NK-92 treated with Interleukin-12 subunit alpha and Interleukin-12 subunit beta, amount 100 ng/mL, for 24 hours (cell line): ENCODE data around the gene ACBD3.
"Not testable (repeated sequence)": the region's sequence is repeated elsewhere in the genome, so short reads cannot be mapped to it uniquely, and the experiment has no call there.

Source experiments
- DNase-seq: peaks from one replicate; lab custom pipeline; 2025; lab: John Stamatoyannopoulos, UW

Gene ACBD3

DNA sequence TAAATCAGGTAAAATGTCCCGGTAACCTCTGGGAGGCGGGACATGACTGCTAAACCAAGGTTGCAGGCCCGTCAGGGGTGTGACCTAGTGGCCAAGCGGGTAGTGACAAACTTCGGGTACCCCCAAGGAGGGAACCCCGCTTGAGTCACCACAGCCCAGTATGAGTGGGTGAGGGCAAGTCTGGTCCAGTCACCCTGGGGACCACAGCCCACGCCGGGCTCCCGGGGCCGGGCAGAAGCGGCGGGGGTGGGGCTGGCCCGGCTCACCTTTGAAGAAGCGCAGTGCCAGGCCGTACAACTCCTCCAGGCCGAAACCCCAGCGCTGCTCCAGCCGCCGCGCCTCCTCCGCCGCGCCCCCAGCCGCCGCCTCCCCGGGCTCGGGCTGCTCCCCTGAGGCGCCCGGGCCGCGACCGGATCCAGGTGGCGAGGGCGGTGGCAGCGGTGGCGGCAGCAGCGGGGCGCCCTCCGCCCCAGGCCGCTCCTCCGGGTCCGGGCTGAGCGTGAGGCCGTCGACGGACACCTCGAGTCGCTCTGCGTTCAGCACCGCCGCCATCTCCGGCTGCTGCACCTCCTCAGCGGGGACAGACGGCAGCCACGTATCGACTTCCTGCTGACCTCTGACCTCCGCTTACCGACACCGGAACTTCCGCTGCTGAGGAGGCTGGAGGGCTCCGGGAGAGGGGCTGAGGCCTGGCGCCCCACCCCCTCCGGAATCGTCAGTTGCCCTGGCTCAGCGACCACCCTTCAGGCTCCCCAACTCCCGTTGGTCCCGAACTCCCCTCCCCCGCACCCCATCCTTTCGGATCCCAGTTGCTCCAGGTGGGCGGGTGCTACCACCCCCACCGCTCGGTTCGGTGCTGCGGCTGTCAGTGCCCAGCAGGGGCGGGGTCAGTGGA lies at the start of gene ACBD3:
TSS of gene ACBD3 (minus strand) at position 618 of the 895 bp plus-strand sequence. CDS start at position 552, 66 bp downstream.
- DNase-seq = peak; percentile 78

DNA sequence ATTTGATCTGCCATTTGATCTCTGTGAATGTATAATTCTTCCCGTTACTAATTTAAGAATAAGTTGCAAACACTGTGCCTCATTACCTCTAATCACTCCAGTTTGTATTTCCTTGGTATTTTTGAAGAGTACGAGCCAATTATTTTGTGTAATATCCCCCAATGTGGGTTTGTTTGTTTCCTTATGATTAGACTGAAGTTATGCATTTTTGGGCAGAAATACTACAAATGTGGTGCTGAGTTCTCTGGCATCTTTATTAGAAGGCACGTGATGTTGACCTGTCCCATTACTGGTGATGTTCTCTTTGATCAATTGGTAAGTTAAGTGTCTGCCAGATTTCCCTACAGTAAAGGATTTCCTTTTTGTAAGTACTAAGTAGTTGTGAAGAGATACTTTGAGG lies 47.3 kb upstream of the ACBD3 start:
- no peak for DNase-seq

DNA sequence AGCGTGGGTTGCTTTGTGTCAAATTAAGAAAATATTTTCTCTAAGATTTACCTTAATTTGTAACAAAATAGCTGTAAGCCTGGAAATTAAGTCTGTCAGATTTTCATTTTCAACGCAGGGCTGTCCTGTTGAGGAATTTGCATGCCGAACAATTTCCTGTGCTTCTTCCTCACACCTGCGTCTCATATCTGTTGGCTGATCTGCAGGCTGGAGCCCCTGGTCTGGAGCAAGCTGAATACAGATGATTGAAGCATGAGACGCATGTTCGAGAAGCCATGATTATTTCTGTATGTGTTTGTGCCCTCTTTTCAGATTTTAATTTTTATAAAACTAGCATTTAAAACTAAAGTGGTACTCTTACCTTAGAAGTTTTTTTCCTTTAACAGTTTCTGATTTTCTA lies 46.8 kb upstream of the ACBD3 start:
- no peak for DNase-seq

DNA sequence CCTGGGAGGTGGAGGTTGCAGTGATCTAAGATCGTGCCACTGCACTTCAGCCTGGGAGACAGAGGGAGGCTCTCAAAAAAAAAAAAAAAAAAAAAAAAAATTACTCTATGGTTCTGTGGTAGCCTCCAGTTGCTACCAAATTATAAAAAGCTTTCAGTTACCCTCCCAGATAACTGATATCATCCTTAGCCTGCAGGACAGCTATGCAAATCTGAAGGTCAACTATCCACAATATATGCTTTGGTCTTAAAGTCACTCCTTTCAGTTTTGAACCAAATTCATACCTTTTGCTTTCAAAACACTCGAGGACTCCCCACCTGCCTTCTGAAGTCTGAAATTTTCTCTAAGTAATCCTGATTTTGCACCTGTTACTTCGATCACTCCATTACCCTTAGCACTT lies 40.1 kb upstream of the ACBD3 start:
- DNase-seq = no peak

GRCh38 chr1:226223786-226224244 lies 37.3 kb upstream of the ACBD3 start:
- DNase-seq = no peak

GRCh38 chr1:226223157-226223785 lies 36.7 kb upstream of the ACBD3 start, which contains the start of gene MIXL1:
MIXL1 (plus strand) TSS chr1:226223664; CDS start chr1:226223682, 18 bp downstream.
- DNase-seq = no peak

DNA sequence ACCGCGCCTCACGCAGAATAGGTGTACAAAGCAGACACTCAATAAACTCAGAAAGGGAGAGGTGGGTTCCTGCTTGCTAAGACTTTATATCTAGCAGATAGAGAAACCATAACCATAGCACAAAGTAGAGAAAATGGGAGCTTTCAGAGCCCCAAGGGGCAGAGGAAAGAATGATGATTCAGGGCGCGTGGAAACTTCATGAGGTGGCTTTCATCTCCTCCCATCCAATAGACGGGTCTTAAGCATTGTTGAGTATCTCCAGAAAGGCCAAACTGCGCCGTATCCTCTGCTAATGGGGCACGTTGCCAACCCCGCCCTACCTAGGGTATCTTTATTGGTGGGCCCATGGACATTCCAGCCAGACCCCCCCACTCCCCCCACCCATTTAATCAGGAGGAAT lies 36.1 kb upstream of the ACBD3 start:
- DNase-seq = no peak

DNA sequence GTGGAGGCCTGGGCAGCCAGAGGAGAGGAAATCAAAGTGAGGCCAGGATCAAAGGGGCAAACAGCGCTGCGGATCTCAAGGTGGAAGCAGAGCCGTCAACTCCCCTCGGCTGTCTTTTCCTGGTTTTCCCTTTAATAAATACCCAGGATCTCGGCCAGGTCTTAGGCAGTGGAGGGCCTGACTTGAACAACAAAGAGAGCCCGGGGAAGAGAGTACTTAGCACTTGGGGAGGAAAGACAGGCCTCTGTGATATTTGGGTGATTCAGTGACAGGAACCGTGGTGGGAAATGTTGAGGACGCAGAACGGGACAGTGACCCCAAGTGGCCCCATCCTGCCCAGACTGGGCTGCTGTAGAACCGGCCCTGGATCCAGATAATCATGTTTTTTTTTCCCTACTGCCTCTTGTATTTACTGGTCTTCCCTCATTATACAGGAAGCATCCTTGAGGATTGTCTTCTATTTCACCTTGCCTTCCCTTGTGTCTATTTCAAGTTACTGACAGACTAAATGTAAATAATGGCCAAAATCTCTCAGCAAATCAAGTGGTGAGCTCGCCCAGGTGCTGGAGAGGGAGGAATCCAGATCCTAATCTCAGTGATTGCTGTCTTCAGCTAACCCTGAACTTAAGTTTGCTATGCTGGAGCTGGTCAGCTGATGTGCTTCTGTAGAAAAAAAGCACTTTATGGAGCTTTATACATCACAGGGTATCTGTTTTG lies 34.1 kb upstream of the ACBD3 start:
- DNase-seq = no peak

DNA sequence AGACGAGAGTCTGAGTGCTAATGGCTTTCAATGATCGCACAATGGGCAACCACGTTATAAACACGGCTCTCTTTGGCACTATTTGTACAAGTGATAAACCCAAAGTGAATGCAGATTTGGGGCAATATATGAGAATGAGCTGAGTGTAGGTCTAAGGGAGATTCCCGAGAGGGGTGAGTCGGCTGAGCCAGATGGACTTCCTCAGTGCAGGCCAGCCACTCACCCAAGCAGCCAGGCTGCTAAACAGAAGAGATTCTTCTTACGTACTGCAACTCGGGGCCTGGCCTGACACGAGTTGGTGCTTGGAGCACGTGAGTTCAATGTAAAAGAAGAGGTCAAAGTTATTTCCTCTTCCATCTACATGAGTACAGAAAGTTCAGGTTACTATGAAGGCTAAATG lies 30.7 kb upstream of the ACBD3 start:
- DNase-seq = no peak

- no peak for DNase-seq
Measured at GRCh38 chr1:226216056-226216455, 29.5 kb upstream of the ACBD3 start.

- DNase-seq = no peak
Measured at GRCh38 chr1:226215239-226215638, 28.7 kb upstream of the ACBD3 start.

GRCh38 chr1:226212545-226212944 lies 26.0 kb upstream of the ACBD3 start:
- no peak for DNase-seq

GRCh38 chr1:226211181-226211821 lies 24.8 kb upstream of the ACBD3 start:
- DNase-seq = no peak

GRCh38 chr1:226210571-226211176 lies 24.1 kb upstream of the ACBD3 start:
- no peak for DNase-seq

DNA sequence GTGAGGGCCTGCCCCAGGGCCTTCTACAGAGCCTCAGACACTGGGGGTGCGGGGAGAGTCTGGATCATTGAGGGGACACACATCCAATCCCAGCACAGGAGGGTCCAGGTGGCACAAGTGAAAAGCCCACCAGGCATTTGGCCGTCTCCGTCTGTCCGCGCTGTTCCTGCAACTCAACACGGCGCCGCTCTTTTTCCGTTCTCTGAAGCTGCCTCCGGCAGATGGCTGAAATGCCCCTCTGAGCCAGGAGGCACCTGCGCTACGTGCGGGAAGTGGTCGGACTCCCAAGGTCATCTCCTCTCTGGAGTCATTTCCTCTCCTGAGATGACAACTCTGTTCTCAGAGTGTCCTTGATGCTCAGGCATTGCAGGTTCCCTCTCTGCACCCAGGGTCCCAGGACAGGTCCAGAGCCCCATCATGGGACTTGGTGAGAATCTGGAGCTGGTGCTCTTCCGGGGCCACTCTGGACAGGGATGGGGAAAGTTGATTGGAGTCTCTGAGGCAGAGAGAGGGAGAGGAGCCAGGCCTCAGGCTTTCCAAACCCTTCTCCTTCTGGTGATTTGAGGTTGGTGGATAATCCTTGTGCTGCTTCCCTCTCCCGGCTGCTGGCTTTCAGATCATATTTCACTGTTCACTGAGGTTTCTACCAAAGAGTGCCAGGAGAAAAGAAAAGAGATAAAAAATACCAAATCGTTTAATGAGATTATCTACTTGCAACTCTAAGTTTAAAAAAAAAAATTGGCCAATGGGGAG lies 22.9 kb upstream of the ACBD3 start:
- DNase-seq = no peak

DNA sequence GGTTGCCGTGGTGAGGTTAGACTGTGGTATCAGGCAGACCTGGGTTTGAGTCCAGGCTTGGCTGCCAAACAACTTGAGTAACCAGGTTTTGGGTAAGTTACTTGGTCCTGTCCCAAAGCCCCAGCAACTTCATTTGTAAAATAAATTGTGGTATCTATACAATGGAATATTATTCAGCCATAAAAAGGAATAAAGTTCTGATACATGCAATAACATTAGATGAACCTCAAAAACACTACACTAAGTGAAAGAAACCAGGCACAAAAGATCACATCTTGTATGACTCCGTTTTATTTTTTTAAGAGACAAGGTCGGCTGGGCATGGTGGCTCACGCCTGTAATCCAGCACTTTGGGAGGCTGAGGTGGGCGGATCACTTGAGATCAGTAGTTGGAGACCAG lies 20.5 kb upstream of the ACBD3 start:
- DNase-seq = no peak

DNA sequence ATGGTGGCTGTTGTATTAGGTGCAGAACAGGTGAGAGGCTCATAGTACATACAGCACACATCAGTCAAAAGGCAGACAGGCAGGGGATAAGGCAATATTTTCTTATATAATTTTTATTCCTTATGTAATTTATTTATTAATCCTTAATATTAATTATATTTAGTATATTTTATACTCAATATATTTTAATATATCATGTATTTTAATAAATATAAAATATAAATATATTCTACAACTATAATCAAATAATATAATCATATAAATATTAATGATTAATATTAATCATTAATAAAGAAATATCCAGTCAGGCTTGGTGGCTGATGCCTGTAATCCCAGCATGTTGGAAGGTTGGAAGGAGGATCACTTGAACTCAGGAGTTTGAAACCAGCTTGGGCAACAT lies 17.7 kb upstream of the ACBD3 start:
- DNase-seq = no peak

DNA sequence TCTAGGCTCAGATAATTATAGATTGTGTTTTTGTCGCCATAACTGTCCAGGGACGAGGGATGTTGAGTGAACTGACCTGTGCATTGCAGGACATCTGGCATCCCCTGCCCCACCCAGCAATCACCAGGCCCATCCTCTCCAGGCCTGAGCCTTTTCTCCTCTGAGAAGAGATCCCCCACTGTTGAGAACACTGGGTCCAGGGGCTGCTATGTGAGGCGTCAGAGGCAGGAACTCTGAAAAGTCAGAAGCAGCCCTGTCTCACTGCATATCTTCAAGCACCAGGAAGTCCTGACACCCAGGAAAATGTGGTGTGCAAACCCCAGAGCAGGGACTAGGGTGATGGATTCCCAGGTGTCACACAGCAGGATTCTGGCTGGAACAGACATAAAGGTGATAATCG lies 17.1 kb upstream of the ACBD3 start:
- DNase-seq = no peak

GRCh38 chr1:226203240-226203639 lies 16.7 kb upstream of the ACBD3 start:
- no peak for DNase-seq

DNA sequence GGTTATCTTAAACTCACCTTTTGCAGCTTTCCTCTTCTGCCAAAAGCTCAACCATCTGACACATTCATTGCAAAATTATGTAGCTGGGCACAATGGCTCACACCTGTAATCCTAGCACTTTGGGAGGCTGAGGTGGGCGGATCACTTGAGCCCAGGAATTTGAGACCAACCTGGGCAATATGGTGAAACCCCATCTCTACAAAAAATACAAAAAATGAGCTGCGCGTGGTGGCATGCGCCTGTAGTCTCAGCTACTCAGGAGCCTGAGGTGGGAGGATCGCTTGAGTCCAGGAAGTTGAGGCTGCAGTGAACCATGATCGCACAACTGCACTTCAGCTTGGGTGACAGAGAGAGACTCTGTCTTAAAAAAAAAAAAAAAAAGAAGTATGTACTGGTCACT lies 16.1 kb upstream of the ACBD3 start:
- DNase-seq = not testable (repeated sequence)

GRCh38 chr1:226202246-226202645 lies 15.7 kb upstream of the ACBD3 start:
- DNase-seq = no peak
